ENCODE results near the gene ZNF253. TPM values are rescaled to one million over a fixed set of nuclear protein-coding genes. Genes with fewer than 3 reads are reported as not detected.
A peak's percentile ranks its signal among the peaks of the same experiment; 100 is the strongest.
"Not testable (repeated sequence)": the region's sequence is repeated elsewhere in the genome, so short reads cannot be mapped to it uniquely, and the experiment has no call there.

ZNF253 gene
- total RNA-seq, 2 experiments from 2014 or later: 29.9 to 39.1 TPM

GRCh38 chr19:19858751-19859150, 6.9 kb upstream of the ZNF253 start:
- intact Hi-C loops (cut with micrococcal nuclease; ENCODE audit: unreplicated experiment): no loop called here
- no peak overlapping the region for H3K27ac ChIP-seq (ENCODE audit: low read depth, low read length, poor library complexity, severe bottlenecking)
- peaks cover 4% of the 10 kb centered on the region for H3K4me1 ChIP-seq (ENCODE audit: insufficient read depth, low read length, poor library complexity, severe bottlenecking)
- H4K20me1 ChIP-seq (ENCODE audit: insufficient read depth, low read length): no peaks in the 10 kb centered on the region
- 0 out of 2 replicates have a peak, but pooled peaks cover 5% of the 10 kb centered on the region for H3K9me3 ChIP-seq (ENCODE audit: low read length)
- no peak for TF ChIP-seq CTCF (conservative IDR thresholded peaks at IDR 0.05; ENCODE audit: low read length)
- TF ChIP-seq EZH2phosphoT487 (IDR thresholded peaks at IDR 0.05; ENCODE audit: borderline replicate concordance, low read depth, low read length): no peak
- ChIA-PET POLR2A (no interaction called here), CTCF (ENCODE audit: unreplicated experiment) (no interaction called here)
- no TSS peak for BruUV-seq (replicated peaks)
- no peak overlapping the region for H3K4me3 ChIP-seq (ENCODE audit: low read depth, low read length, poor library complexity, severe bottlenecking)
- no peak overlapping the region for H2AFZ ChIP-seq (ENCODE audit: low read length)
- no peaks in the 10 kb centered on the region for H3K36me3 ChIP-seq (ENCODE audit: insufficient read depth, low read length)
- peak; percentile 44 for DNase-seq (ENCODE audit: low spot score)
- H3K4me2 ChIP-seq (ENCODE audit: low read length): no peak overlapping the region
- no peaks in the 10 kb centered on the region for H3K9me2 ChIP-seq (ENCODE audit: insufficient read depth, low read length)
- H3K79me2 ChIP-seq (ENCODE audit: insufficient read depth, low read depth, low read length): no peaks in the 10 kb centered on the region

DNA sequence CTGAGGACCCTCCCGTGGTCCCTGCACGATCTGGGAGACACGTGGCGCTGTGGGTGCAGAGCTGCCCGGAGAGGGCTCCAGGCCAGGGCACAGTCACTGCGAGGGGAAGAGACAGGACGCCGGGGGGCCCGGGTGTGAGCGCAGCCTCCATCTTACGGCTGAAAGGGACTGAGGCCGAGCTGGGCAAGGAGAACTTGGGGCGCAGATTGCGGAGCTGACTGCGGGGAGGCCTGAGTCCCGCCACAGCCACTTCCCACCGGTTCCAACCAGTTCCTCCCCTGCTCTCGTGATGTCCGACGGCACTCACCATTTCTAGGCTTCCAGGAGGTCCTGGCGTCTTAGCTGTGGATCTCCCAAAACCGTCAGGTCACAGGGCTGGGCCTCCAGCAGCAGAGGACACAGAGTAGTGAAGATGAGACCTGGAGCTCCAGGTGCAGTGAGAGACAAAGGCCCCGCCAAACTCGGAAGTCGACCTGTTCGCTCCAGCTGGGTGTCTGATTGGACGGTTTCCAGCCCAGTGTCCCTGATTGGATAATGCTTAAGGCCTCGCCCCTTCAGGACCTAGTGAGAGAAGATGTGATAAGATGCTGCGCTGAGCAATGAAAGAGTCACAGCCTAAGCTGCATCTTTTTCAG, 4.8 kb upstream of the ZNF253 start:
- Histone ChIP-seq H3K4me2 (ENCODE audit: low read length) (no peak overlapping the region), H3K4me1 (ENCODE audit: insufficient read depth, low read length, poor library complexity, severe bottlenecking) (peaks cover 4% of the 10 kb centered on the region), H3K9me2 (ENCODE audit: insufficient read depth, low read length) (no peaks in the 10 kb centered on the region), H3K9me3 (ENCODE audit: low read length) (0 out of 2 replicates have a peak, but pooled peaks cover under 1% of the 10 kb centered on the region), H3K79me2 (ENCODE audit: insufficient read depth, low read depth, low read length) (no peaks in the 10 kb centered on the region), H3K36me3 (ENCODE audit: insufficient read depth, low read length) (no peaks in the 10 kb centered on the region), H4K20me1 (ENCODE audit: insufficient read depth, low read length) (no peaks in the 10 kb centered on the region), H2AFZ (ENCODE audit: low read length) (no peak overlapping the region), H3K27ac (ENCODE audit: low read depth, low read length, poor library complexity, severe bottlenecking) (no peak overlapping the region), H3K4me3 (ENCODE audit: low read depth, low read length, poor library complexity, severe bottlenecking) (no peak overlapping the region)
- intact Hi-C loops (cut with micrococcal nuclease; ENCODE audit: unreplicated experiment): no loop called here
- CTCF ChIA-PET (ENCODE audit: unreplicated experiment): no interaction called here
- POLR2A ChIA-PET: interaction anchor here (1.1 to 1.2 kb wide), 2 partner anchors 8 to 39 kb away, joined by 3 to 5 read pairs; partner anchors contain the start of gene ZNF506
- no peak for DNase-seq (ENCODE audit: low spot score)
- BruUV-seq (replicated peaks): no TSS peak
- no peak for TF ChIP-seq EZH2phosphoT487 (IDR thresholded peaks at IDR 0.05; ENCODE audit: borderline replicate concordance, low read depth, low read length)
- TF ChIP-seq CTCF (conservative IDR thresholded peaks at IDR 0.05; ENCODE audit: low read length): no peak

- no TSS peak for BruUV-seq (replicated peaks)
- peak; percentile 84 for DNase-seq (ENCODE audit: low spot score)
- Histone ChIP-seq H3K27ac (ENCODE audit: low read depth, low read length, poor library complexity, severe bottlenecking) (peak overlapping the region; percentile 89), H3K79me2 (ENCODE audit: insufficient read depth, low read depth, low read length) (peaks cover 58% of the 10 kb centered on the region), H4K20me1 (ENCODE audit: insufficient read depth, low read length) (no peaks in the 10 kb centered on the region), H3K4me1 (ENCODE audit: insufficient read depth, low read length, poor library complexity, severe bottlenecking) (peaks cover 25% of the 10 kb centered on the region), H3K36me3 (ENCODE audit: insufficient read depth, low read length) (peaks cover 45% of the 10 kb centered on the region), H3K9me2 (ENCODE audit: insufficient read depth, low read length) (no peaks in the 10 kb centered on the region), H2AFZ (ENCODE audit: low read length) (peak overlapping the region; percentile 66; the same call in 1 of the 2 replicates), H3K4me3 (ENCODE audit: low read depth, low read length, poor library complexity, severe bottlenecking) (peak overlapping the region; percentile 93), H3K4me2 (ENCODE audit: low read length) (peak overlapping the region; percentile 80), H3K9me3 (ENCODE audit: low read length) (peaks cover 33% of the 10 kb centered on the region)
- CTCF ChIA-PET (ENCODE audit: unreplicated experiment): no interaction called here
- TF ChIP-seq CTCF (conservative IDR thresholded peaks at IDR 0.05; ENCODE audit: low read length) (no peak), EZH2phosphoT487 (IDR thresholded peaks at IDR 0.05; ENCODE audit: borderline replicate concordance, low read depth, low read length) (no peak)
- POLR2A ChIA-PET: interaction anchor here (0.8 to 5.1 kb wide), 6 partner anchors 10 to 197 kb away, joined by 3 to 24 read pairs (median 4); partner anchors contain the start of genes ZNF506 and ZNF93
- intact Hi-C loops (cut with micrococcal nuclease; ENCODE audit: unreplicated experiment): loop anchor here (1.0 to 5.0 kb wide), 3 partner anchors 36 to 203 kb away; partner anchors contain the start of genes ATP13A1, ZNF506 and ZNF93
Observed at GRCh38 chr19:19866611-19867248, 1.0 kb downstream of the ZNF253 start.

- BruUV-seq (replicated peaks); CTCF ChIA-PET (ENCODE audit: unreplicated experiment): not testable (repeated sequence)
- POLR2A ChIA-PET: interaction anchor here (0.6 kb wide), 1 partner anchor 49 kb away, joined by 3 read pairs; no protein-coding TSS in a partner anchor
Observed at GRCh38 chr19:19870086-19870485, 4.4 kb downstream of the ZNF253 start.

More at GRCh38 chr19:19870086-19870485, 4.4 kb downstream of the ZNF253 start:
- H2AFZ ChIP-seq (ENCODE audit: low read length); intact Hi-C loops (cut with micrococcal nuclease; ENCODE audit: unreplicated experiment); H4K20me1 ChIP-seq (ENCODE audit: insufficient read depth, low read length); H3K4me2 ChIP-seq (ENCODE audit: low read length); H3K27ac ChIP-seq (ENCODE audit: low read depth, low read length, poor library complexity, severe bottlenecking); H3K4me3 ChIP-seq (ENCODE audit: low read depth, low read length, poor library complexity, severe bottlenecking); DNase-seq (ENCODE audit: low spot score); H3K9me2 ChIP-seq (ENCODE audit: insufficient read depth, low read length): not testable (repeated sequence)
- H3K79me2 ChIP-seq (ENCODE audit: insufficient read depth, low read depth, low read length): peaks cover 91% of the 10 kb centered on the region
- H3K4me1 ChIP-seq (ENCODE audit: insufficient read depth, low read length, poor library complexity, severe bottlenecking): peaks cover 25% of the 10 kb centered on the region
- peaks cover 57% of the 10 kb centered on the region for H3K9me3 ChIP-seq (ENCODE audit: low read length)
- H3K36me3 ChIP-seq (ENCODE audit: insufficient read depth, low read length): peaks cover 78% of the 10 kb centered on the region
